Measurements from ENCODE around the gene SCUBE2.

DNA sequence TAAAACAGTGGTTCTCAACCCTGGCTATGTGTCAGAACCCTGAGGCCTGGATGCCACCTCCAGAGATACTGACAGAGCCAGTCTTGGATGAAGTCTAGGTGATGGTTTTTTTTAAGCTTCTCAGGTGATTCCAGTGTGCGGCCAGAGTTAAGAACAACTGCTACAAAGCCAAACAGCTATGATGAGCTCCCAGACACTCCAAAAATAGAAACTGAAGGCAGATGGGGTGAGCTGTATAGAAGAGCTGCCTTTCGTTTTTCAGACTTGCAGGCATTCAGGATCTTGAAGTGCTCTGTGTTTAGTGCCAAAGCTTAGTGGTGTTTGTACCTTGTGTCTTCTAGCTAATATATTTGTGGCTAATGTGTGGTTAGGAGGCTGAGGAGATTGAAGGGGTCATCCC, 14.2 kb downstream of the SCUBE2 start:
- TF ChIP-seq RFX5 (IDR thresholded peaks at IDR 0.05) (no peak), BCL3 (IDR thresholded peaks at IDR 0.05) (no peak), CTCF (IDR thresholded peaks at IDR 0.05) (no peak), BHLHE40 (IDR thresholded peaks at IDR 0.05; ENCODE audit: low read depth, low read length) (no peak), POLR2A (IDR thresholded peaks at IDR 0.05; ENCODE audit: low read length) (no peak), HES2 (IDR thresholded peaks at IDR 0.05) (no peak), KDM1A (IDR thresholded peaks at IDR 0.05; ENCODE audit: low read depth) (no peak), ESRRA (IDR thresholded peaks at IDR 0.05; ENCODE audit: borderline replicate concordance, low read length) (no peak), HMGXB4 (CRISPR knock-in tag; IDR thresholded peaks at IDR 0.05; ENCODE audit: borderline replicate concordance) (no peak)
- TF ChIP-seq, protein P1, sequence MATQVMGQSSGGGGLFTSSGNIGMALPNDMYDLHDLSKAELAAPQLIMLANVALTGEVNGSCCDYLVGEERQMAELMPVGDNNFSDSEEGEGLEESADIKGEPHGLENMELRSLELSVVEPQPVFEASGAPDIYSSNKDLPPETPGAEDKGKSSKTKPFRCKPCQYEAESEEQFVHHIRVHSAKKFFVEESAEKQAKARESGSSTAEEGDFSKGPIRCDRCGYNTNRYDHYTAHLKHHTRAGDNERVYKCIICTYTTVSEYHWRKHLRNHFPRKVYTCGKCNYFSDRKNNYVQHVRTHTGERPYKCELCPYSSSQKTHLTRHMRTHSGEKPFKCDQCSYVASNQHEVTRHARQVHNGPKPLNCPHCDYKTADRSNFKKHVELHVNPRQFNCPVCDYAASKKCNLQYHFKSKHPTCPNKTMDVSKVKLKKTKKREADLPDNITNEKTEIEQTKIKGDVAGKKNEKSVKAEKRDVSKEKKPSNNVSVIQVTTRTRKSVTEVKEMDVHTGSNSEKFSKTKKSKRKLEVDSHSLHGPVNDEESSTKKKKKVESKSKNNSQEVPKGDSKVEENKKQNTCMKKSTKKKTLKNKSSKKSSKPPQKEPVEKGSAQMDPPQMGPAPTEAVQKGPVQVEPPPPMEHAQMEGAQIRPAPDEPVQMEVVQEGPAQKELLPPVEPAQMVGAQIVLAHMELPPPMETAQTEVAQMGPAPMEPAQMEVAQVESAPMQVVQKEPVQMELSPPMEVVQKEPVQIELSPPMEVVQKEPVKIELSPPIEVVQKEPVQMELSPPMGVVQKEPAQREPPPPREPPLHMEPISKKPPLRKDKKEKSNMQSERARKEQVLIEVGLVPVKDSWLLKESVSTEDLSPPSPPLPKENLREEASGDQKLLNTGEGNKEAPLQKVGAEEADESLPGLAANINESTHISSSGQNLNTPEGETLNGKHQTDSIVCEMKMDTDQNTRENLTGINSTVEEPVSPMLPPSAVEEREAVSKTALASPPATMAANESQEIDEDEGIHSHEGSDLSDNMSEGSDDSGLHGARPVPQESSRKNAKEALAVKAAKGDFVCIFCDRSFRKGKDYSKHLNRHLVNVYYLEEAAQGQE (IDR thresholded peaks at IDR 0.05), result no peak
- TF ChIP-seq, protein P2, sequence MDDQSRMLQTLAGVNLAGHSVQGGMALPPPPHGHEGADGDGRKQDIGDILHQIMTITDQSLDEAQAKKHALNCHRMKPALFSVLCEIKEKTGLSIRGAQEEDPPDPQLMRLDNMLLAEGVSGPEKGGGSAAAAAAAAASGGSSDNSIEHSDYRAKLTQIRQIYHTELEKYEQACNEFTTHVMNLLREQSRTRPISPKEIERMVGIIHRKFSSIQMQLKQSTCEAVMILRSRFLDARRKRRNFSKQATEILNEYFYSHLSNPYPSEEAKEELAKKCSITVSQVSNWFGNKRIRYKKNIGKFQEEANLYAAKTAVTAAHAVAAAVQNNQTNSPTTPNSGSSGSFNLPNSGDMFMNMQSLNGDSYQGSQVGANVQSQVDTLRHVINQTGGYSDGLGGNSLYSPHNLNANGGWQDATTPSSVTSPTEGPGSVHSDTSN (IDR thresholded peaks at IDR 0.05), result no peak

All from A549 (cell line).